Neural cell (in vitro differentiated cells): ENCODE data around the gene TRIM9.

ENCODE experiments used
- EZH2 ChIP-seq: fragments of 200-600, 300-800 bp; shearing (Covaris generic), sonication (generic); IDR thresholded peaks from 2 replicates; pipeline ENCODE4 v1.6.1; 2014; ENCODE audit warnings: antibody characterized with exemption, low read length, borderline replicate concordance, mild to moderate bottlenecking; ENCODE audit not compliant: insufficient read depth, poor library complexity, severe bottlenecking
- POLR2AphosphoS5 ChIP-seq: IDR thresholded peaks from 2 replicates; pipeline ENCODE4 v1.6.1; 2012
- TF ChIP-seq, protein P1 (sequence below): fragments of 450-650 bp; IDR thresholded peaks from 2 replicates; pipeline ENCODE4 v1.5.1; 2014; ENCODE audit warnings: antibody characterized with exemption, mild to moderate bottlenecking, moderate library complexity; ENCODE audit not compliant: poor library complexity, severe bottlenecking

GRCh38 chr14:50964683-50965390 is 130.1 kb downstream of the TRIM9 start:
- TF ChIP-seq POLR2AphosphoS5 (no peak), EZH2 (no peak)
- TF ChIP-seq, protein P1, sequence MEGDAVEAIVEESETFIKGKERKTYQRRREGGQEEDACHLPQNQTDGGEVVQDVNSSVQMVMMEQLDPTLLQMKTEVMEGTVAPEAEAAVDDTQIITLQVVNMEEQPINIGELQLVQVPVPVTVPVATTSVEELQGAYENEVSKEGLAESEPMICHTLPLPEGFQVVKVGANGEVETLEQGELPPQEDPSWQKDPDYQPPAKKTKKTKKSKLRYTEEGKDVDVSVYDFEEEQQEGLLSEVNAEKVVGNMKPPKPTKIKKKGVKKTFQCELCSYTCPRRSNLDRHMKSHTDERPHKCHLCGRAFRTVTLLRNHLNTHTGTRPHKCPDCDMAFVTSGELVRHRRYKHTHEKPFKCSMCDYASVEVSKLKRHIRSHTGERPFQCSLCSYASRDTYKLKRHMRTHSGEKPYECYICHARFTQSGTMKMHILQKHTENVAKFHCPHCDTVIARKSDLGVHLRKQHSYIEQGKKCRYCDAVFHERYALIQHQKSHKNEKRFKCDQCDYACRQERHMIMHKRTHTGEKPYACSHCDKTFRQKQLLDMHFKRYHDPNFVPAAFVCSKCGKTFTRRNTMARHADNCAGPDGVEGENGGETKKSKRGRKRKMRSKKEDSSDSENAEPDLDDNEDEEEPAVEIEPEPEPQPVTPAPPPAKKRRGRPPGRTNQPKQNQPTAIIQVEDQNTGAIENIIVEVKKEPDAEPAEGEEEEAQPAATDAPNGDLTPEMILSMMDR, result no peak
